ENCODE data around the gene C22orf23.

Gene C22orf23

DNA sequence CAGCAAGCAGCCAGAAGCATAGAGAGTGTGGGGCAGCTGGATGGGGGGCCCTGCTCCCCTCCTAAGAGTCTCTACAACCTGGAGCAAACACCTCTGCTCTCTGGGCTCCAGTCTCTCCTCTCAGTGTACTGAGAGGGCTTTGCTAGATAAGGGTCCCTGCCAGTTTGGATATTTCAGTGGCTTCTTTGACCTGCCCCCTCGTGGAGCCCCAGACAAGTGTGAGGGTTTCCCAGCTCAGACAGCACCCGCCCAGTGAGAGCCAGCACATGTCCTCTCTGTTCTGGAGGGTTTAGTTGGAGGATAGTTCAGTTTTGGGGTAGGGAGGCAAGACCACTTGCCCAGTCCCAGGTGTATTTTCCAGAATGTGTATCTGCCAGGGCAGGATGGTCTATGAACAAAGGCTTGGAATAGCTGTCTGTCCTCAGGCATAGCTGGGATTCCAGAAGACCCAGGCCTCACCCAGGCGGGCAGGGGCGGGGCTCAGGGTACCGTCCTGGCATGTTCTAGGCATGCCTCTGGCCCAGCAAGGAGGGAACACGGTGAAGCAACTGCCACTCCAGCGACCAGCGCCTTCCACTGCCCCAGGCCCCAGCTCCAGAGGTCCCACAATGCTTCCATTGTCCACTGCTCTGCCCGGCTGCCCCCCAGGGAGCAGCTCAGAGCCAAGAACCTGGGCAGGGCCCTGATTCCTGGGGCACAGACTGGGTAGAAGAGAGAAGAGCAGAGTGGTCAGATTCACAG, 54.8 kb downstream of the C22orf23 start:
- Mint-ChIP-seq H3K9me3 (no peaks in the 10 kb centered on the region), H3K4me1 (ENCODE audit: low read depth) (peaks cover 12% of the 10 kb centered on the region), H3K27ac (no peak overlapping the region), H3K27me3 (peaks cover 2% of the 10 kb centered on the region), H3K4me3 (no peak overlapping the region), H3K36me3 (ENCODE audit: low read depth) (peaks cover 5% of the 10 kb centered on the region)
- intact Hi-C loops (cut with micrococcal nuclease), result no loop called here

- peaks cover 11% of the 10 kb centered on the region for H3K36me3 Mint-ChIP-seq (ENCODE audit: low read depth)
- H3K4me3 Mint-ChIP-seq, result no peak overlapping the region
- H3K4me1 Mint-ChIP-seq (ENCODE audit: low read depth), result peaks cover 16% of the 10 kb centered on the region
- H3K27me3 Mint-ChIP-seq, result peaks cover 2% of the 10 kb centered on the region
- intact Hi-C loops (cut with micrococcal nuclease), result no loop called here
- no peaks in the 10 kb centered on the region for H3K9me3 Mint-ChIP-seq
- H3K27ac Mint-ChIP-seq, result no peak overlapping the region
Measured at GRCh38 chr22:37897807-37898206, 55.6 kb downstream of the C22orf23 start.

DNA sequence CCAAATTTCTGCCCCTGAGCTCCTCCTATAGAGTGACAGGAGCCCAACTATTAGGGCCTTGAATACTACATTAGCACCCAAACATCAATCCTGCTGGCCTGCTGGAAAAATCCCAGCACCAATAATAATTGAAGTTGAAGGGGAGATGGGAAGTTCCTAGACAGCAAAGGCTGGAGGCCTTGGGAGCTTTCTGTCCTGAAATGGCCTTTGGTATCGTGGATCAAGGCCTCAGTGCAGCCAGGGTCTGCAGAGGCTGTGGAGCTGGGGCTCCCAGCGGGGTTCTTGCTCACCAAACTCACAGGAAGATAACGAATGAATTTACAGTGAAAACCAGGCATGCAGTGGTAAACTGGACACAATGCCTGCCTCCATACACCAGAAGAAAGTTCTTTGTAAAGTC, 56.5 kb downstream of the C22orf23 start:
- H3K27me3 Mint-ChIP-seq, result peaks cover 2% of the 10 kb centered on the region
- H3K4me3 Mint-ChIP-seq, result no peak overlapping the region
- H3K4me1 Mint-ChIP-seq (ENCODE audit: low read depth), result peaks cover 16% of the 10 kb centered on the region
- H3K27ac Mint-ChIP-seq, result no peak overlapping the region
- H3K36me3 Mint-ChIP-seq (ENCODE audit: low read depth), result peaks cover 17% of the 10 kb centered on the region
- intact Hi-C loops (cut with micrococcal nuclease), result no loop called here
- H3K9me3 Mint-ChIP-seq, result no peaks in the 10 kb centered on the region

GRCh38 chr22:37896181-37896592, 57.2 kb downstream of the C22orf23 start:
- intact Hi-C loops (cut with micrococcal nuclease), result no loop called here
- Mint-ChIP-seq H3K27ac (no peak overlapping the region), H3K36me3 (ENCODE audit: low read depth) (peaks cover 25% of the 10 kb centered on the region), H3K4me3 (no peak overlapping the region), H3K9me3 (no peaks in the 10 kb centered on the region), H3K27me3 (peaks cover under 1% of the 10 kb centered on the region), H3K4me1 (ENCODE audit: low read depth) (peaks cover 16% of the 10 kb centered on the region)

DNA sequence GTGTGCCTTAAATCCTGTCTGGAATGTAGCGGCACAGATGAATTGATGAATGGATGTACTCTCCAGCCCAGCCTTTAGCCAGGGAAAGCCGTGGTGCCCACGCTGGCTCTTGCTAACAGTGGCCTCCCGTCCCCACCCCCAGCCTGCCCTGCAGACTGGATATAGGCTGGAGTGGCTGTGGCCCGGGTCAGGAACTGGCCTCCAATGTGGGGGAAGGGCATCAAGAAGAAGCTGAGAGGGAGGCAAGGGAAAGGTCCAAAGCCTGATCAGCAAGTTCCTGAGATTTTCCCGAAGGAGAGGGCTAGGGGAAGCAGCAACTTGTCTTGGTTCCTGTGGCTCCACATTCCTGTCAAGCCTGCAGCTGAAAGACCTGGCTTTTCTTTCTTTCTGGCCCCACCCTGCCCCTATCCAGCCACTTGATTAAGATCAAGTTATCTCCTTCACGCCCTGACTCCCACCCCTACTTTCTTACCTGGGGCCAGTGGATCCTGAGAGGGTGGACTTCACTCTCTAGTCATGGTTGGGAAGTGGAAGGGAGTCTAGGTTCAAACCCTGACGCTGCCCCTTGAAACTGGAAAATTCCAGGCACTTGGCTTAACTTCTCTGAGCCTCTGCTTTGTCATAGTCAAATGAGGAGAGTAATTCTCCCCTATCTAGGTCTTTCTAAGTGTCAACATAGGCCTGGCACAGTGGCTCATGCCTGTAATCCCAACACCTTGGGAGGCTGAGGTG, 58.3 kb downstream of the C22orf23 start:
- Mint-ChIP-seq H3K9me3 (no peaks in the 10 kb centered on the region), H3K27me3 (no peaks in the 10 kb centered on the region), H3K36me3 (ENCODE audit: low read depth) (peaks cover 33% of the 10 kb centered on the region), H3K27ac (no peak overlapping the region), H3K4me3 (no peak overlapping the region), H3K4me1 (ENCODE audit: low read depth) (peaks cover 16% of the 10 kb centered on the region)
- intact Hi-C loops (cut with micrococcal nuclease), result no loop called here

GRCh38 chr22:37893583-37893983, 59.8 kb downstream of the C22orf23 start:
- Mint-ChIP-seq H3K36me3 (ENCODE audit: low read depth) (peaks cover 48% of the 10 kb centered on the region), H3K27me3 (no peaks in the 10 kb centered on the region), H3K4me3 (no peak overlapping the region), H3K4me1 (ENCODE audit: low read depth) (peaks cover 16% of the 10 kb centered on the region), H3K27ac (no peak overlapping the region), H3K9me3 (no peaks in the 10 kb centered on the region)
- intact Hi-C loops (cut with micrococcal nuclease), result no loop called here

All from dendritic cell treated with granulocyte-macrophage colony-stimulating factor and Interleukin-4, amounts not matched to agents 40 ng/mL and 50 ng/mL, for 4 days (primary cell).